GM04503 (cell line): ENCODE results near the gene CD163.
"Not testable (repeated sequence)": the region's sequence is repeated elsewhere in the genome, so short reads cannot be mapped to it uniquely, and the experiment has no call there.

Source experiments
- DNase-seq: peaks from one replicate; pipeline ENCODE4 v3.0.0-alpha.2; 2012; ENCODE audit warnings: low read depth

The CD163 gene

DNA sequence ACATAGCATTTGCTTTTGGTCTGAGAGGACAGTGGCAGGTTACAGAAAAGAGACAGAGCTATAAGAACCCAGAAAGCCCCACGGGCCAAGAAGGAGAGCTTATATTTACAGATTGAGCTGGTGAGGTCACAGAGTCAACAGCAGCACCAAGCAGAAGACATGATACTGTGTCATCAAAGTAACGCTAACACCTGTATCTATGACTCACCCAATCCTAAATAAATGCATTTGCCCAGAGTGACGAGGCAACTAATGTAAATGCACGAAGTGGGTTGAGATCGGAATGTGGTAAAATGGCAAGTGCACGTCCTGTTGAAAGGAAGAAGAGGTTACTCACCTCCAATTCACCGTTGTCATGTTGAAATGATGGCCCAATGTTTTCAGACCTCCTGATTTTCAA lies 52.9 kb downstream of the CD163 start:
- no peak for DNase-seq

DNA sequence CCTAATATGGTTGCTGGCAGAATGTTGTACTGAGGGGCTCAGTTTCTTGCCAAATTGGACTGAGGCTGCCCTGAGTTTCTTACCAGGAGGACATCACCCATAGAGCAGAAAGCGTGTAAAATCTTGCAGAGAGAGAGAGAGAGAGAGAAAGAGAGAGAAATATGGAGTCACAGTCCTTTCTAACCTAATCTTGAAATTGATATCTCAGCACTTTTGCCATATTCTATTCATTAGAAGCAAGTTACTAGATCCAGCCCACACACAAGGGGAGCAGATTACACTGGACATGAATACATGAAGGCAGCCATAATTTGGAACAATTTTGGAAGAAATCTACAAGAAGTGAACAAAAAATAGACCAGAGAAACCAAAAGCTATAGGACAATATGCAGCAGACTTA lies 55.5 kb downstream of the CD163 start:
- DNase-seq = no peak

DNA sequence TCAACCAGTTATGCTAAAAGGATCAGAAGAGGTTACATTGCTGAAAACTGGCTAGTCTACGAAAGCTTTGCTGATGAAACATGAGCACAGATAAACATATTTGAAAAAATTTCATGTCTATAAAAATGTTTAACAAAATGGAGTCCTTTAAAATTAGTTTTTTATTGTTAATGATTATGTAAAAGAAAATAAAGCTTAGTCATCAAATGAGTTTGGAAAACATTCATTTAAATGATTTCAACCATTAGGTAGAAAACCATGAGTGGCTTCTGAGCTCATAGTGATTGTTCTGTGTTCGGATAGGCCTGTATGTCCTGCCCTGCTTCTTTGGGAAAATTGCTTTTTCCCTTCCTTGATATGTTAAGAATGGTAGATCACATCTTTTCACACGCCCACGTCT lies 59.0 kb downstream of the CD163 start:
- DNase-seq = no peak

DNA sequence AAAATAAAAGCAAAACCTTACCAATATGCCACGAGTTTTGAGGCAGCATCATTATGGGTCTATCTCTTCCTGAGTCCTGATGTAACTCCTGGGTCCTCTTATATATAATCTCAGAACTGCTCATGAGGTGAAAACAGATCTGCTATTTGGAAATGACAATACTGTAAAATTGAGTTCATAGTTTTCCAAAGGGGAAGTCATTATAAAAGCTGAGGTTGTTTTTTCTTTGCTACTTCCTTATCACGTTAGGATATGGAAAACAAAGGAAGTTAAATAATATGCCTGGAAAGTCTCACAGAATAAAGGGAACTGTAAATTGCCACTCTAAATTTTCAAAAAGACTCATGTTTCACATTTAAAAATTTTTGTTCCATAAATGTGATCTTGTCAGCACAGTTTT lies 59.5 kb downstream of the CD163 start, which contains the start of gene CD163L1:
Gene CD163L1 (minus strand): TSS at position 78 of the 400 bp plus-strand sequence. CDS start 26 bp downstream, at position 52.
- DNase-seq = no peak

DNA sequence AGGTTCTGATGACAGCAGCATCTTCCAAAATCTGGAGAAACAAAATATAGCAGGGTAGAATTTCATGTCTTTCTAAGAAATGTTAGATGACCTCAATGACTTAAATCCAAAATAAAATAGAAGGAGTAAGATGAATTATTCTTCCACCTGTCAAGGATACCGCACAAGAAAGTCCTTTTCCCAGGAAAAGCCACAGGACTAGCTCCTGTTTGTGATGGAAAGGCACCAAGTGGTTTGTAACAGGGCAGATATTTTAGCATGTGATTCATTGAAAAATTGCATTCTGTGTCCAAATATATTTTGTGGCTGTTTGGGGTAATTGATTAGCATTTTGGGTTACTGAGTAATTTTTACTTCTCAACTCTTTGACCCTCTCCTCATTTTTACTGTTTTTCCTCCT lies 62.4 kb downstream of the CD163 start:
- DNase-seq = no peak

DNA sequence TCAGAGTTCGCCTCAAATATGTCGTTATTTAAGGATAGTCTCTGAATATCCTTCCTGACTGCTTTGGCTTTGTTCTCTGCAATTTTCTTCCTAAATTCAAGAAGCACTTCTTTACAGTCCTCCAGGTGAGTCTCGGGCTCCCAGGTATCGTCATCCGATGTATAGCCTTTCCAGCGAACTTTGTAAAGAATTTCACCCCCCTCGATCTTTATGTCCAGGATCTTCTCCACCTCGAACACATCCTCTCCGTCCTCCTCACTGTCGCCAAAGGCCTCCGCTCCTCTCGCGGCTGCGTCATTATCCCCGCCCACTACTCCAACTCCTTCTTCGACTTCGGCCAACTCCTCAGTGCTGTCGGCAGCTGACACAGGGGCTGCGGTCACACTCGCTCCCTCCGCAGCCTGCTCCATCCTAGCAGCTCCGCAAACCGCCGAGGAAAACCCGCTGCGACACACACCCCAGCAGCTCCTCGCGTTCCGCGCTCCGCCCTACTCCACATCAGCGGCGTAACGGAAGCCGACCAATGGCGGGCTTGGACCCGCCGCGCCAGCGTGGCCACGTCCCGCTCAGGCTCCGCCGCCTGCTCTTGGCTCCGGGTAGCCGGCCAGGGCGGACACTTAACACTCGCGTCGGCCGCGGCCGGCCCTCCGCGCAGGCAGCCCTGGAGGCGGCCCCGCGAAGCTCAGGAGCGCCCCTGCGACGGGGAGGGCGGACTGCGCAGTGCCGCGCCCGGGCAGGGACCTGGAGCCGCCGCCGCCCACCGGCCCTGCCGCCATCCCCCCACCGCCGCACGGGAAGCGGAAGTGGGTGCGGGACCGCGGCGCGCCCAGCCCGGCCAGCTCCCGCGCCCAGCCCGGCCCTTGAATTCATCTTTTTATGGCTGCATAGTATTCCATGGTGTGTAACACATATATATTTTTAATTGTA lies 63.7 kb downstream of the CD163 start:
- no peak for DNase-seq

DNA sequence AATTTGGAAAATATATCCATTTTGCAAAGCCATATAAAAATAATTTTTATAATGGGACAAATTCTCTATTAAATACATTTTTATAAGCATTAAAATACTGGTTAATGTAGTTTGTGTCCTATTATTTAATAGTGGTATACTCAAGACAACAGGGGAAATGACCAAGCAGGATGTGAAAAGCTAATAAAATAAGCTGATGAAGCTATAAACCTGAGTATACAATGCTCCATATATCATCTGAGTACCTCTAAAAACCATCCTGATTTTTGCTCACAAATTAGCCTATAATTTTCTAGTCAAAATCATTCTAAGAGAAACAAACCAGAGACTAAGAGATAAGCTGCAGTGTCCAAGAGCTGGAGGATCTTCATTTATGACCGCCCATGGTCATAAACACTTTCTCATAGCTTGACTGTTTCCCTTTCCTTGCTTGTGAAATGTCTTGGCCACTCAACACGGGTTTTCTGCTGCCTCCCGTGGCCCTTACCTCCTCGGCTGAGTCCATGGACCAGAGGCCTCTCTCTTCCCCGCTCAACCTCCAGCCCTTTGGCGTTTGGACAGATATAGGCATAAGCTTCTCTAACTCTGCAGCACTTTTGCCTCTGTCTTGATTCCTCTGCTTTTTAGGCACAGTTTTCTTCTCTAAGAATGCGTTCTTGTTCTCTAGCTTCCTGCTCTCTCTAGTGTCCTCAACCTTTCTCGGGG lies 65.1 kb downstream of the CD163 start:
- not testable (repeated sequence) for DNase-seq

DNA sequence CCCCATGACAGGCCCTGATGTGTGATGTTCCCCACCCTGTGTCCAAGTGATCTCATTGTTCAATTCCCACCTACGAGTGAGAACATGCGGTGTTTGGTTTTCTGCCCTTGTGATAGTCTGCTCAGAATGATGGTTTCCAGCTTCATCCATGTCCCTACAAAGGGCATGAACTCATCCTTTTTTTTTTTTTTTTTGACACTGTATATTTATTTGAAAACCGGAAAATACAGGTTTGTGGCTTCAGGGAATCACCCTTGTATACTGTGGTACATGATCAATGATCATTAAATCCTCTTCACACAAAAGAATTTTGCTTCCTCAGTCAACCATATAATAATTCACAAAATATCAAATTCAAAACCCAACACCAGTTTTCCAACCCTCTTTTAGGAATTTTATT lies 66.1 kb downstream of the CD163 start:
- DNase-seq = not testable (repeated sequence)

DNA sequence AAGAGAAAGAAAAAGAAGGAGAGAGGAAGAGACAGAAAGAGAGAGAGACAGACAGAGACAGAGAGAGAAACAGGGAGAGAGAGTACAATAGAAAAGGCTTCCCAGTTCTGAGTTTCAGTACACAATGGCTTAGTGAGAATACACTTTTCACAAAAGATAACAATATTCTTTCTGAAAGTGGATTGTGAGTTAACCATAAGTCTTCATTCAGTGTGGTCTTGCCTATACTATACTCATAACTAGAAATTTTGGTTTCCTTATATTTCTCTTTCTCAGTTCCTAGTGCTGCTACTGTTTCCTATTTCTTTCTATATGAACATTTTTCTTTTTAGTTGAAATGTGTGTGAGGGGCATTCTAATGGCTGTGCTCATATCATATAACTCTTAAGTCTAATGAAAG lies 68.9 kb downstream of the CD163 start:
- DNase-seq = no peak

DNA sequence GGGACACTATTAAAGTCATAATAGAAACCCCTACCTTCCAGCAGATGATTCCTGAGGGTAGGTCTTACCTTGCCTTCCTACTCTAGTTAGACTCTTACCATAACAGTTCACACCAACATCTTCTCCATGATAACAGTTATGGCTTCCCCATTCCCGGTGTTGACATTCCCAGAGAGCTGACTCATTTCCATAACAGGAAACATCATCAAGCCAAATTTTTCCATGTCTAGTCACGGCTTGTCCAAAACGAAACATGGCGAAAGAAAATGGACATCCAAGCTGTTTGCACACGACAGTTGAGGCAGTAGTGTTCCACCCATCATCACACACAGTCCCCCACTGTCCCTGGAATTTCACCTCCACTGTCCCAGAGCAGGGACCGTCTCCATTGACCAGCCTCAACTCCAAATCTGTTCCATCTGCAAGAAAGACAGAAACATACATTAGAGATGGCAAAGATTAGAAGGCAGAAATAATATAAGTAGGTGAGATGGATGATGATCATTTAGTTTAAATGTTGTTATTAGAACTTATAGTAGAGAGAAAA lies 70.2 kb downstream of the CD163 start:
- DNase-seq = peak; percentile 39

DNA sequence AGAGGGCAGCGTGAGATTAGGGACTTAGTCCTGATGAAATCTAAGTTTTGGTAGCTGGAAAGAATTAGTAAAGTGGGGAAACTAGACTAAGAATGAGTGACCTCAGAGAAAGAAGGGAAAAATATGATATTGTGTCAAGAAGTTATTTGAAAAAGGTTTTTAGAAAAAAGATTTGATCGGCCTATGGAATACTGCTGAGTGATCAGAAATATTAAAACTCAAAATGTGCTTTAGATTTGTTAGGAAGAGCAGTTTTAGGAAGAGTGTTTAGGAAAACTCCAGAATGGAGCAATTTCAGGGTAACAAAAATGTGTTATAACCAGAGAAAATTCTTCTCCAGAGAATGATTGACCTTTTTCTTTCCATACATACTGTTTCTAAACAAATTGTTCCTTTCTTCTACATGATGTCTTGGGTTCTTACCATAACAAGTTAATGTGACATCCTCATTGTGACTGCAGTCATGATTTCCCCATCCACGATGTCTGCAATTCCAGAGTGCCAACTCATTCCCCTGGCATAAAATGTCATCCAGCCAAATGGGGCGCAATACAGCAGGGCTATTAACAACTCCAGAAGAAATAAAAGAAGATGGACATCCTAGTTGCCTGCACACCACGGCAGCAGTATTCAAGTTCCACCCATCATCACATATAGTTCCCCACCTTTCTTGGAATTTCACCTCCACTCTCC lies 71.4 kb downstream of the CD163 start:
- peak; percentile 21 for DNase-seq
